GM23338 (cell line): Measurements from ENCODE around the gene TOX2. TPM values are rescaled to one million over a fixed set of nuclear protein-coding genes. Genes with fewer than 3 reads are reported as not detected.

ENCODE experiments used
- ATAC-seq: fragments of 200-7000 bp; cut with Tn5 transposase; 3 replicates; pipeline ENCODE4 v1.9.1; 2020
- DNase-seq: peaks from one replicate; pipeline ENCODE4 v3.0.0-alpha.2; 2015; ENCODE audit warnings: low spot score
- H2AFZ ChIP-seq: fragments of 200-600 bp; sonication (generic); 2 replicates; pipeline ENCODE4 v1.8.0; 2016; ENCODE audit warnings: antibody characterized with exemption, mild to moderate bottlenecking, moderate library complexity
- H3F3A ChIP-seq: fragments of 200-600 bp; sonication (generic); replicated peaks from 2 replicates; pipeline ENCODE4 v1.8.0; 2017; ENCODE audit warnings: antibody characterized with exemption, mixed run types, low read depth
- H3K27ac ChIP-seq: fragments of 200-600 bp; sonication (generic); 2 replicates; pipeline ENCODE4 v1.6.1; 2016; ENCODE audit warnings: low read depth
- H3K27me3 ChIP-seq: fragments of 200-600 bp; sonication (generic); 2 replicates; pipeline ENCODE4 v1.8.0; 2016; ENCODE audit warnings: mild to moderate bottlenecking, mixed run types, moderate library complexity; ENCODE audit not compliant: insufficient read depth
- H3K36me3 ChIP-seq: fragments of 200-600 bp; sonication (generic); 2 replicates; pipeline ENCODE4 v1.8.0; 2016; ENCODE audit warnings: mild to moderate bottlenecking; ENCODE audit not compliant: insufficient read depth
- H3K4me1 ChIP-seq: fragments of 200-600 bp; sonication (generic); 2 replicates; pipeline ENCODE4 v1.8.0; 2016; ENCODE audit warnings: mild to moderate bottlenecking, moderate library complexity; ENCODE audit not compliant: insufficient read depth
- H3K4me2 ChIP-seq: fragments of 200-600 bp; sonication (generic); 2 replicates; pipeline ENCODE4 v1.7.1; 2017; ENCODE audit warnings: mixed run types
- H3K4me3 ChIP-seq: fragments of 200-600 bp; sonication (generic); 2 replicates; pipeline ENCODE4 v1.6.1; 2016; ENCODE audit warnings: mixed run types
- H3K79me2 ChIP-seq: fragments of 200-600 bp; sonication (generic); replicated peaks from 2 replicates; pipeline ENCODE4 v1.8.0; 2017; ENCODE audit warnings: mild to moderate bottlenecking; ENCODE audit not compliant: insufficient read depth
- H3K9me2 ChIP-seq: fragments of 200-600 bp; sonication (generic); 2 replicates; pipeline ENCODE4 v1.8.0; 2017; ENCODE audit not compliant: insufficient read depth
- H4K20me1 ChIP-seq: fragments of 200-600 bp; sonication (generic); replicated peaks from 2 replicates; pipeline ENCODE4 v1.8.0; 2017; ENCODE audit warnings: mild to moderate bottlenecking; ENCODE audit not compliant: insufficient read depth
- H3K27ac Mint-ChIP-seq: 2 replicates; pipeline ENCODE4 v1.8.0; 2020; ENCODE audit warnings: inconsistent platforms, mild to moderate bottlenecking, moderate library complexity, mixed read lengths
- H3K27me3 Mint-ChIP-seq: 3 replicates; pipeline ENCODE4 v1.8.0; 2022; ENCODE audit warnings: low read depth, mild to moderate bottlenecking, moderate library complexity, mixed read lengths, inconsistent platforms; ENCODE audit not compliant: insufficient read depth, poor library complexity
- H3K36me3 Mint-ChIP-seq: 3 replicates; pipeline ENCODE4 v1.8.0; 2021; ENCODE audit warnings: low read depth, mild to moderate bottlenecking, inconsistent platforms, moderate library complexity, mixed read lengths
- H3K4me1 Mint-ChIP-seq: 3 replicates; pipeline ENCODE4 v1.8.0; 2020; ENCODE audit warnings: mild to moderate bottlenecking, inconsistent platforms, mixed read lengths
- H3K4me3 Mint-ChIP-seq: 3 replicates; pipeline ENCODE4 v1.8.0; 2021; ENCODE audit warnings: moderate library complexity, mild to moderate bottlenecking, inconsistent platforms, mixed read lengths
- H3K9me3 Mint-ChIP-seq: 3 replicates; pipeline ENCODE4 v1.8.0; 2020; ENCODE audit warnings: moderate library complexity, mild to moderate bottlenecking, inconsistent platforms, mixed read lengths
- CREB1 ChIP-seq: fragments of 250-450 bp; sonication (Bioruptor Pico); IDR thresholded peaks from 2 replicates; pipeline ENCODE4 v1.5.0; 2020; ENCODE audit warnings: low read depth, mild to moderate bottlenecking, moderate library complexity
- EZH2 ChIP-seq: fragments of 200-600 bp; sonication (generic); IDR thresholded peaks from one replicate; pipeline ENCODE4 v1.8.0; 2017; ENCODE audit warnings: antibody characterized with exemption, mild to moderate bottlenecking, low read depth; ENCODE audit not compliant: unreplicated experiment
- EZH2phosphoT487 ChIP-seq: fragments of 200-600 bp; sonication (generic); IDR thresholded peaks from one replicate; pipeline ENCODE4 v1.8.1; 2018; ENCODE audit warnings: antibody characterized with exemption; ENCODE audit not compliant: unreplicated experiment
- JUNB ChIP-seq: IDR thresholded peaks from one replicate; pipeline ENCODE4 v1.6.1; 2016; ENCODE audit warnings: antibody characterized with exemption; ENCODE audit not compliant: unreplicated experiment
- NANOG ChIP-seq: IDR thresholded peaks from 2 replicates; pipeline ENCODE4 v1.6.1; 2016; ENCODE audit warnings: antibody characterized with exemption, borderline replicate concordance
- STAT1 ChIP-seq: IDR thresholded peaks from one replicate; pipeline ENCODE4 v1.6.1; 2016; ENCODE audit warnings: antibody characterized with exemption; ENCODE audit not compliant: unreplicated experiment
- ZNF114 ChIP-seq: fragments of 250-450 bp; sonication (Bioruptor Pico); IDR thresholded peaks from 2 replicates; pipeline ENCODE4 v1.5.0; 2020; ENCODE audit warnings: mild to moderate bottlenecking, moderate library complexity
- ZNF331 ChIP-seq: fragments of 250-450 bp; sonication (Bioruptor Pico); IDR thresholded peaks from 2 replicates; pipeline ENCODE4 v1.5.0; 2020; ENCODE audit warnings: low read depth, mild to moderate bottlenecking, moderate library complexity
- polyA plus RNA-seq: library from polyadenylated mRNA; unstranded; fragments of >200 nt; fragmentation: Nextera tagmentation; extraction: Ambion mirVana; gene quantifications from 2 replicates; pipeline ENCODE4 v1.2.1, GENCODE V29; 2016
- total RNA-seq: library from RNA; depleted of rRNA; stranded (reverse); fragments of >200 nt; shearing (Covaris generic); gene quantifications from 2 replicates; pipeline ENCODE4 v1.2.3, GENCODE V29; 2014
- TF ChIP-seq, protein P1 (sequence below): fragments of 250-450 bp; sonication (Bioruptor Pico); IDR thresholded peaks from 2 replicates; pipeline ENCODE4 v1.5.0; 2020; ENCODE audit warnings: mild to moderate bottlenecking, moderate library complexity
- TF ChIP-seq, protein P2 (sequence below), 2 experiments: fragments of 200-600 bp in 1 of 2; sonication (generic) in 1 of 2; conservative IDR thresholded peaks; 2 replicates each; pipeline versions ENCODE4 v1.5.1 to v1.6.1; 2016 to 2017; ENCODE audit warnings: antibody characterized with exemption in 2 of 2, low read depth in 2 of 2, mild to moderate bottlenecking in 2 of 2, moderate library complexity in 1 of 2
- TF ChIP-seq, protein P3 (sequence below): IDR thresholded peaks from one replicate; pipeline ENCODE4 v1.6.1; 2018; ENCODE audit warnings: antibody characterized with exemption; ENCODE audit not compliant: unreplicated experiment

Gene TOX2
- total and polyA plus RNA-seq, 2 experiments from 2014 or later = 1.4 to 1.5 TPM

DNA sequence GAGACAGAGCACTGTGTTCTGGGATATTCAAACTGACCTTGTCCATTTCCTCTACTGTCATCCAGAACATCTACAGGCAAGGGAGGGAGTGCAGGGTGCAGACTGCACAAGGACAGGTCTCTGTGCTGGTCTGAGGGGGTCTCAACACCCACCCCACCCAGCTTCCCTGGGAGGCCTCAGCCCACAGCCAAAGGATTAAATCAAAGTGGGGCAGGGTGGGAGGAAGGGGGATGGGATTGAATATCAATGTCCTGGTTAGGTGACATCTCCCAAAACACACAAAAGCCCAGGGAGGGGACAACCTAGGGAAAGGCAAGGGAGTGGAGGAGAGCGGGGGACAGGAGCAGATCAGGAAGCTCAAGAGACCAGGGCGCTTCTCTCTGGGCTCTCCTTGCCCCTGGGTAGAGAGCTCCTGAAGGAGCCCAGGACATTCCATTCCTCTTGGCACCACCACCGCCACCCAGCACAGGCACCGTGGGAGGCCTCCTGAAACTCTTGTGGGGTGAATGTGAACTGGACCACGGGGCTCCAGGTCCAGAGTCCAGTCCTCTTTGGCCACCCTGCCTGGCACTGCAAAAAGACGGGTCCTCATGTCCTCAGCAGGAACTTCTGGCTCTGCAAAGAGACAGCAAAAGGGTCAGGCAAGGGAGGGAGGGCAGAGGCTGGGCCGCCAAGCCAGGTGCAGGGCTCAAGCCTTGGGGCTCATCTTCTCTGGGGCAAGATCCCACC lies 198.4 kb downstream of the TOX2 start (continued):
- TF ChIP-seq, protein P1, sequence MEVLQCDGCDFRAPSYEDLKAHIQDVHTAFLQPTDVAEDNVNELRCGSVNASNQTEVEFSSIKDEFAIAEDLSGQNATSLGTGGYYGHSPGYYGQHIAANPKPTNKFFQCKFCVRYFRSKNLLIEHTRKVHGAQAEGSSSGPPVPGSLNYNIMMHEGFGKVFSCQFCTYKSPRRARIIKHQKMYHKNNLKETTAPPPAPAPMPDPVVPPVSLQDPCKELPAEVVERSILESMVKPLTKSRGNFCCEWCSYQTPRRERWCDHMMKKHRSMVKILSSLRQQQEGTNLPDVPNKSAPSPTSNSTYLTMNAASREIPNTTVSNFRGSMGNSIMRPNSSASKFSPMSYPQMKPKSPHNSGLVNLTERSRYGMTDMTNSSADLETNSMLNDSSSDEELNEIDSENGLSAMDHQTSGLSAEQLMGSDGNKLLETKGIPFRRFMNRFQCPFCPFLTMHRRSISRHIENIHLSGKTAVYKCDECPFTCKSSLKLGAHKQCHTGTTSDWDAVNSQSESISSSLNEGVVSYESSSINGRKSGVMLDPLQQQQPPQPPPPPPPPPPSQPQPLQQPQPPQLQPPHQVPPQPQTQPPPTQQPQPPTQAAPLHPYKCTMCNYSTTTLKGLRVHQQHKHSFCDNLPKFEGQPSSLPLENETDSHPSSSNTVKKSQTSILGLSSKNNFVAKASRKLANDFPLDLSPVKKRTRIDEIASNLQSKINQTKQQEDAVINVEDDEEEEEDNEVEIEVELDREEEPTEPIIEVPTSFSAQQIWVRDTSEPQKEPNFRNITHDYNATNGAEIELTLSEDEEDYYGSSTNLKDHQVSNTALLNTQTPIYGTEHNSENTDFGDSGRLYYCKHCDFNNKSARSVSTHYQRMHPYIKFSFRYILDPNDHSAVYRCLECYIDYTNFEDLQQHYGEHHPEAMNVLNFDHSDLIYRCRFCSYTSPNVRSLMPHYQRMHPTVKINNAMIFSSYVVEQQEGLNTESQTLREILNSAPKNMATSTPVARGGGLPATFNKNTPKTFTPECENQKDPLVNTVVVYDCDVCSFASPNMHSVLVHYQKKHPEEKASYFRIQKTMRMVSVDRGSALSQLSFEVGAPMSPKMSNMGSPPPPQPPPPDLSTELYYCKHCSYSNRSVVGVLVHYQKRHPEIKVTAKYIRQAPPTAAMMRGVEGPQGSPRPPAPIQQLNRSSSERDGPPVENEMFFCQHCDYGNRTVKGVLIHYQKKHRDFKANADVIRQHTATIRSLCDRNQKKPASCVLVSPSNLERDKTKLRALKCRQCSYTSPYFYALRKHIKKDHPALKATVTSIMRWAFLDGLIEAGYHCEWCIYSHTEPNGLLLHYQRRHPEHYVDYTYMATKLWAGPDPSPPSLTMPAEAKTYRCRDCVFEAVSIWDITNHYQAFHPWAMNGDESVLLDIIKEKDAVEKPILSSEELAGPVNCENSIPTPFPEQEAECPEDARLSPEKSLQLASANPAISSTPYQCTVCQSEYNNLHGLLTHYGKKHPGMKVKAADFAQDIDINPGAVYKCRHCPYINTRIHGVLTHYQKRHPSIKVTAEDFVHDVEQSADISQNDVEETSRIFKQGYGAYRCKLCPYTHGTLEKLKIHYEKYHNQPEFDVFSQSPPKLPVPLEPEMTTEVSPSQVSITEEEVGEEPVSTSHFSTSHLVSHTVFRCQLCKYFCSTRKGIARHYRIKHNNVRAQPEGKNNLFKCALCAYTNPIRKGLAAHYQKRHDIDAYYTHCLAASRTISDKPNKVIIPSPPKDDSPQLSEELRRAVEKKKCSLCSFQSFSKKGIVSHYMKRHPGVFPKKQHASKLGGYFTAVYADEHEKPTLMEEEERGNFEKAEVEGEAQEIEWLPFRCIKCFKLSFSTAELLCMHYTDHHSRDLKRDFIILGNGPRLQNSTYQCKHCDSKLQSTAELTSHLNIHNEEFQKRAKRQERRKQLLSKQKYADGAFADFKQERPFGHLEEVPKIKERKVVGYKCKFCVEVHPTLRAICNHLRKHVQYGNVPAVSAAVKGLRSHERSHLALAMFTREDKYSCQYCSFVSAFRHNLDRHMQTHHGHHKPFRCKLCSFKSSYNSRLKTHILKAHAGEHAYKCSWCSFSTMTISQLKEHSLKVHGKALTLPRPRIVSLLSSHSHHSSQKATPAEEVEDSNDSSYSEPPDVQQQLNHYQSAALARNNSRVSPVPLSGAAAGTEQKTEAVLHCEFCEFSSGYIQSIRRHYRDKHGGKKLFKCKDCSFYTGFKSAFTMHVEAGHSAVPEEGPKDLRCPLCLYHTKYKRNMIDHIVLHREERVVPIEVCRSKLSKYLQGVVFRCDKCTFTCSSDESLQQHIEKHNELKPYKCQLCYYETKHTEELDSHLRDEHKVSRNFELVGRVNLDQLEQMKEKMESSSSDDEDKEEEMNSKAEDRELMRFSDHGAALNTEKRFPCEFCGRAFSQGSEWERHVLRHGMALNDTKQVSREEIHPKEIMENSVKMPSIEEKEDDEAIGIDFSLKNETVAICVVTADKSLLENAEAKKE (CRISPR knock-in tag) = no peak
- TF ChIP-seq ZNF331 (no peak), CREB1 (no peak), NANOG (no peak), ZNF114 (CRISPR knock-in tag) (no peak), EZH2phosphoT487 (no peak)

DNA sequence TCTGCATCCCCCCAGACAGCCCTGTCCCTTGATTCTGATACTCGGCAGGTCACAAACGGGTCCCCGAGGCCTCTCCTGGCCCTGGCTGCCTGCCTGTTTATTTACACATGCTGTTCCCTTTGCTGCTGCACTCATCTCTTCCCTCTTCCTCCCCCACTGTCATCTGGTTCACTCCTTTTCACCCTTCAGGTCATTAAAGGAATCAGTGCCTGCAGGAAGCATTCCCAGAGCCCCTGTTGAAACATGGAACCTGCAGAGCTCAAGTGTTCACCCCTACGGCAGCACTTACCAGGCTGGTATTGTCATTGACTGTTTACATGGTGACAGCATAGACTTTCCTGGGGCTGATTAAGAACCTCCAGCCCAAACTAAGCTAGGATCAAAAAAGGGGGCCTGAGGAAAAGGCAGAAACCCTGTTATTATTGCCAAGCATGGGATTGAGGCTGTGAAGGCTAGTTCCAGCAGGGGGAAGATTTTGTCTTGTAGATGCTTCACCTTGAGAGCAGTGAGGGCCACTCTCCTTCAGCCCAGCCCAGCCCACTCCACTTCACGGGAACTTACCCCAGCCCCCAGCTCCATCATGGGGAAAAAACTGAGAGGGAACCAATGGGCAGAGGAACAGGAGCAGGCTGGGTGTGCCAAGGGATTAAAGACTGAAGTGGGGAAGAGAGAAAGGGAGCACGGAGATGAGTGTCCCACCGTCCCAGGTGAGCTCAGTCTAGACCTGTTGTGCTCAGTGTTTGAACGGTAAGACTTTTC lies 199.1 kb downstream of the TOX2 start:
- Histone ChIP-seq H3K36me3 (no peaks in the 10 kb centered on the region), H2AFZ (no peak overlapping the region), H3K79me2 (no peaks in the 10 kb centered on the region), H3K4me2 (no peak overlapping the region), H3K4me3 (no peak overlapping the region), H4K20me1 (no peaks in the 10 kb centered on the region), H3K9me2 (peaks cover 4% of the 10 kb centered on the region; the same call in 1 of the 2 replicates), H3K27me3 (no peaks in the 10 kb centered on the region), H3F3A (no peaks in the 10 kb centered on the region), H3K27ac (no peak overlapping the region), H3K4me1 (no peaks in the 10 kb centered on the region)
- no peaks in the 10 kb centered on the region for H3K4me1 Mint-ChIP-seq
- no peak overlapping the region for H3K27ac Mint-ChIP-seq
- peaks cover 2% of the 10 kb centered on the region for H3K27me3 Mint-ChIP-seq
- H3K4me3 Mint-ChIP-seq = no peak overlapping the region
- no peaks in the 10 kb centered on the region for H3K36me3 Mint-ChIP-seq
- peaks cover 9% of the 10 kb centered on the region for H3K9me3 Mint-ChIP-seq
- DNase-seq (no peak), ATAC-seq (no peak)
- no peak for TF ChIP-seq EZH2
- TF ChIP-seq, protein P2, sequence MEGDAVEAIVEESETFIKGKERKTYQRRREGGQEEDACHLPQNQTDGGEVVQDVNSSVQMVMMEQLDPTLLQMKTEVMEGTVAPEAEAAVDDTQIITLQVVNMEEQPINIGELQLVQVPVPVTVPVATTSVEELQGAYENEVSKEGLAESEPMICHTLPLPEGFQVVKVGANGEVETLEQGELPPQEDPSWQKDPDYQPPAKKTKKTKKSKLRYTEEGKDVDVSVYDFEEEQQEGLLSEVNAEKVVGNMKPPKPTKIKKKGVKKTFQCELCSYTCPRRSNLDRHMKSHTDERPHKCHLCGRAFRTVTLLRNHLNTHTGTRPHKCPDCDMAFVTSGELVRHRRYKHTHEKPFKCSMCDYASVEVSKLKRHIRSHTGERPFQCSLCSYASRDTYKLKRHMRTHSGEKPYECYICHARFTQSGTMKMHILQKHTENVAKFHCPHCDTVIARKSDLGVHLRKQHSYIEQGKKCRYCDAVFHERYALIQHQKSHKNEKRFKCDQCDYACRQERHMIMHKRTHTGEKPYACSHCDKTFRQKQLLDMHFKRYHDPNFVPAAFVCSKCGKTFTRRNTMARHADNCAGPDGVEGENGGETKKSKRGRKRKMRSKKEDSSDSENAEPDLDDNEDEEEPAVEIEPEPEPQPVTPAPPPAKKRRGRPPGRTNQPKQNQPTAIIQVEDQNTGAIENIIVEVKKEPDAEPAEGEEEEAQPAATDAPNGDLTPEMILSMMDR (conservative IDR thresholded peaks at IDR 0.05; ENCODE audit: low read depth in 2 of 2) = no peak
- TF ChIP-seq, protein P3, sequence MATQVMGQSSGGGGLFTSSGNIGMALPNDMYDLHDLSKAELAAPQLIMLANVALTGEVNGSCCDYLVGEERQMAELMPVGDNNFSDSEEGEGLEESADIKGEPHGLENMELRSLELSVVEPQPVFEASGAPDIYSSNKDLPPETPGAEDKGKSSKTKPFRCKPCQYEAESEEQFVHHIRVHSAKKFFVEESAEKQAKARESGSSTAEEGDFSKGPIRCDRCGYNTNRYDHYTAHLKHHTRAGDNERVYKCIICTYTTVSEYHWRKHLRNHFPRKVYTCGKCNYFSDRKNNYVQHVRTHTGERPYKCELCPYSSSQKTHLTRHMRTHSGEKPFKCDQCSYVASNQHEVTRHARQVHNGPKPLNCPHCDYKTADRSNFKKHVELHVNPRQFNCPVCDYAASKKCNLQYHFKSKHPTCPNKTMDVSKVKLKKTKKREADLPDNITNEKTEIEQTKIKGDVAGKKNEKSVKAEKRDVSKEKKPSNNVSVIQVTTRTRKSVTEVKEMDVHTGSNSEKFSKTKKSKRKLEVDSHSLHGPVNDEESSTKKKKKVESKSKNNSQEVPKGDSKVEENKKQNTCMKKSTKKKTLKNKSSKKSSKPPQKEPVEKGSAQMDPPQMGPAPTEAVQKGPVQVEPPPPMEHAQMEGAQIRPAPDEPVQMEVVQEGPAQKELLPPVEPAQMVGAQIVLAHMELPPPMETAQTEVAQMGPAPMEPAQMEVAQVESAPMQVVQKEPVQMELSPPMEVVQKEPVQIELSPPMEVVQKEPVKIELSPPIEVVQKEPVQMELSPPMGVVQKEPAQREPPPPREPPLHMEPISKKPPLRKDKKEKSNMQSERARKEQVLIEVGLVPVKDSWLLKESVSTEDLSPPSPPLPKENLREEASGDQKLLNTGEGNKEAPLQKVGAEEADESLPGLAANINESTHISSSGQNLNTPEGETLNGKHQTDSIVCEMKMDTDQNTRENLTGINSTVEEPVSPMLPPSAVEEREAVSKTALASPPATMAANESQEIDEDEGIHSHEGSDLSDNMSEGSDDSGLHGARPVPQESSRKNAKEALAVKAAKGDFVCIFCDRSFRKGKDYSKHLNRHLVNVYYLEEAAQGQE = no peak
- TF ChIP-seq STAT1 = no peak
- no peak for TF ChIP-seq JUNB
